SK-N-SH treated with all-trans-retinoic acid at 6 μM for 48 hours (cell line): ENCODE measurements around the gene FAM20B.

Experiments
- ARNTL ChIP-seq: fragments of 450-650 bp; formaldehyde crosslinking; IDR thresholded peaks from 2 replicates; pipeline ENCODE4 v1.5.0; 2020; ENCODE audit warnings: low read depth, mild to moderate bottlenecking, moderate library complexity, borderline replicate concordance
- CREB5 ChIP-seq: fragments of 250-450 bp; sonication (Bioruptor Pico); IDR thresholded peaks from 2 replicates; pipeline ENCODE4 v1.5.1; 2020; ENCODE audit warnings: low read depth, mild to moderate bottlenecking, moderate library complexity
- CSRNP3 ChIP-seq: fragments of 250-450 bp; sonication (Bioruptor Pico); IDR thresholded peaks from 2 replicates; pipeline ENCODE4 v1.5.1; 2021; ENCODE audit warnings: mild to moderate bottlenecking, moderate library complexity
- ISL1 ChIP-seq: fragments of 250-450 bp; sonication (Bioruptor Pico); IDR thresholded peaks from 2 replicates; pipeline ENCODE4 v2.1.2; 2022; ENCODE audit warnings: mild to moderate bottlenecking, moderate library complexity
- PATZ1 ChIP-seq: fragments of 250-450 bp; sonication (Bioruptor Pico); IDR thresholded peaks from 2 replicates; pipeline ENCODE4 v1.8.0; 2020; ENCODE audit warnings: mild to moderate bottlenecking, moderate library complexity, borderline replicate concordance
- POU6F1 ChIP-seq: fragments of 250-450 bp; sonication (Bioruptor Pico); IDR thresholded peaks from 2 replicates; pipeline ENCODE4 v1.8.0; 2021; ENCODE audit warnings: low read depth, mild to moderate bottlenecking, moderate library complexity, borderline replicate concordance
- TOX ChIP-seq: fragments of 250-450 bp; sonication (Bioruptor Pico); IDR thresholded peaks from 2 replicates; pipeline ENCODE4 v1.8.0; 2021; ENCODE audit warnings: mild to moderate bottlenecking, moderate library complexity, borderline replicate concordance
- TSHZ2 ChIP-seq: fragments of 250-450 bp; sonication (Bioruptor Pico); IDR thresholded peaks from 2 replicates; pipeline ENCODE4 v1.5.0; 2020; ENCODE audit warnings: mild to moderate bottlenecking, moderate library complexity
- ZC3H10 ChIP-seq: fragments of 250-450 bp; sonication (Bioruptor Pico); IDR thresholded peaks from 2 replicates; pipeline ENCODE4 v1.5.1; 2021; ENCODE audit warnings: mild to moderate bottlenecking, moderate library complexity
- ZNF565 ChIP-seq: fragments of 450-650 bp; formaldehyde crosslinking; conservative IDR thresholded peaks from 2 replicates; pipeline ENCODE4 v1.5.0; 2020; ENCODE audit warnings: low read depth, mild to moderate bottlenecking, moderate library complexity

GRCh38 chr1:179030683-179031082 lies 5.0 kb downstream of the FAM20B start:
- TF ChIP-seq CSRNP3 (CRISPR knock-in tag) (no peak), ZC3H10 (CRISPR knock-in tag) (no peak), PATZ1 (CRISPR knock-in tag) (no peak), TSHZ2 (no peak), CREB5 (no peak), POU6F1 (CRISPR knock-in tag) (no peak), ARNTL (CRISPR knock-in tag) (no peak), ZNF565 (CRISPR knock-in tag) (no peak), TOX (no peak), ISL1 (CRISPR knock-in tag) (no peak)
